PC-3 (cell line): ENCODE measurements around the gene C1QTNF3. TPM values are rescaled to one million over a fixed set of nuclear protein-coding genes. Genes with fewer than 3 reads are reported as not detected.

Source experiments
- ATAC-seq: fragments of 200-7000 bp; cut with Tn5 transposase; 2 replicates; pipeline ENCODE4 v1.9.1; 2020; ENCODE audit warnings: mild to moderate bottlenecking, moderate library complexity
- BruUV-seq: library from RNA; stranded (reverse); fragments of 400-500 nt; replicated peaks from 2 replicates; lab custom pipeline; 2021; lab: Mats Ljungman, UMichigan
- CTCF ChIA-PET: fragments of 300-600 bp; sonication (Branson Sonifier 250); formaldehyde crosslinking; loops from one replicate; lab custom pipeline; 2022; ENCODE audit warnings: antibody characterized with exemption; lab: Charles Lee
- POLR2A ChIA-PET: fragments of 300-600 bp; sonication (Branson Sonifier 250); formaldehyde crosslinking; loops from one replicate; lab custom pipeline; 2022; ENCODE audit warnings: antibody characterized with exemption; ENCODE audit not compliant: unreplicated experiment; lab: Charles Lee
- DNase-seq: peaks from one replicate; pipeline ENCODE4 v3.0.0-alpha.2; 2015
- H2AFZ ChIP-seq: fragments of 300-600 bp; sonication (generic); 2 replicates; pipeline ENCODE4 v1.6.0; 2016; ENCODE audit warnings: antibody characterized with exemption, low read length
- H3F3A ChIP-seq: fragments of 300-600 bp; sonication (generic); one replicate; pipeline ENCODE4 v1.6.0; 2017; ENCODE audit warnings: antibody characterized with exemption, low read length, control low read depth, mild to moderate bottlenecking; ENCODE audit not compliant: unreplicated experiment
- H3K27ac ChIP-seq: fragments of 300-600 bp; sonication (generic); 2 replicates; pipeline ENCODE4 v1.5.1; 2016; ENCODE audit warnings: mild to moderate bottlenecking, low read length
- H3K27me3 ChIP-seq: fragments of 300-600 bp; sonication (generic); 2 replicates; pipeline ENCODE4 v1.6.1; 2016; ENCODE audit warnings: low read length, mixed read lengths
- H3K36me3 ChIP-seq: fragments of 300-600 bp; sonication (generic); 2 replicates; pipeline ENCODE4 v1.6.1; 2016; ENCODE audit warnings: low read depth, mixed run types, low read length, mixed read lengths
- H3K4me1 ChIP-seq: fragments of 300-600 bp; sonication (generic); 2 replicates; pipeline ENCODE4 v1.5.1; 2016; ENCODE audit warnings: low read length; ENCODE audit not compliant: insufficient read depth
- H3K4me2 ChIP-seq: fragments of 300-600 bp; sonication (generic); 2 replicates; pipeline ENCODE4 v1.6.0; 2016; ENCODE audit warnings: low read length
- H3K4me3 ChIP-seq: fragments of 300-600 bp; sonication (generic); 2 replicates; pipeline ENCODE4 v1.5.1; 2016; ENCODE audit warnings: mild to moderate bottlenecking, low read length, mixed read lengths
- H3K79me2 ChIP-seq: fragments of 300-600 bp; sonication (generic); 2 replicates; pipeline ENCODE4 v1.6.1; 2017; ENCODE audit warnings: low read length, mixed read lengths
- H3K9ac ChIP-seq: fragments of 300-600 bp; sonication (generic); 2 replicates; pipeline ENCODE4 v1.6.0; 2016; ENCODE audit warnings: mild to moderate bottlenecking, low read length
- H3K9me2 ChIP-seq: fragments of 300-600 bp; sonication (generic); replicated peaks from 2 replicates; pipeline ENCODE4 v1.6.1; 2016; ENCODE audit warnings: mixed run types, low read length, mixed read lengths
- H3K9me3 ChIP-seq: fragments of 300-600 bp; sonication (generic); 2 replicates; pipeline ENCODE4 v1.6.1; 2016; ENCODE audit warnings: low read length, mixed read lengths
- H4K20me1 ChIP-seq: fragments of 300-600 bp; sonication (generic); 2 replicates; pipeline ENCODE4 v1.6.1; 2016; ENCODE audit warnings: low read length, mixed read lengths
- EZH2 ChIP-seq: fragments of 300-600 bp; sonication (generic); IDR thresholded peaks from one replicate; pipeline ENCODE4 v1.6.1; 2017; ENCODE audit warnings: antibody characterized with exemption, mild to moderate bottlenecking, low read length; ENCODE audit not compliant: unreplicated experiment
- EZH2phosphoT487 ChIP-seq: fragments of 300-600 bp; sonication (generic); IDR thresholded peaks from 2 replicates; pipeline ENCODE4 v1.6.1; 2018; ENCODE audit warnings: mild to moderate bottlenecking, antibody characterized with exemption, low read length, borderline replicate concordance
- intact Hi-C: fragments of 100-400 bp; cut with micrococcal nuclease; formaldehyde crosslinking; loops from 2 replicates; pipeline ENCODE4 v1.9.0; 2023
- total RNA-seq: library from RNA; depleted of rRNA; stranded (reverse); fragments of >200 nt; gene quantifications from 2 replicates; pipeline ENCODE4 v1.2.3, GENCODE V29; 2014
- TF ChIP-seq, protein P1 (sequence below): fragments of 300-600 bp; sonication (generic); conservative IDR thresholded peaks from 2 replicates; pipeline ENCODE4 v1.5.1; 2017; ENCODE audit warnings: antibody characterized with exemption, low read depth, mild to moderate bottlenecking, low read length

Gene C1QTNF3
- total RNA-seq, 1 experiment from 2014 or later = 1.1 TPM

DNA sequence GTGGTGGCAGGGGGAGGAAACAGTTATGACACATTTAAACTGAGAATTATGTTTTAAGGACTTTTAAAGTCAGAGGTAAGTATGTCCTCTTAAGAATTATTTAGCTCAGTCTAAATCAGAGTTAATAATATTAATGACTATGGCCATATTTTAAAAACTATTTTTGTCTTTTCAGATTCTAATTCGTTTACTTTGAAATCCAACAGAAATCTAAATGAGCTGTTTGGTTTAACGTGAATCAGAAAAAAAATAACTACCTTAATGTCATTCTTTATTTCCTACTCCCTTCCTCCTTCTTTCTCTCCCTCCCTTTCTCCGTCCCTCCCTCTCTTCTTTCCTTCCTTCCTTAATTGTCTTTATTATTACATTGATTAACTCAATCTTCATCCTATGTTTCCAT, 14.7 kb downstream of the C1QTNF3 start:
- no peak overlapping the region for H3K4me2 ChIP-seq
- ATAC-seq = no peak
- DNase-seq = no peak
- no peaks in the 10 kb centered on the region for H3F3A ChIP-seq
- H3K4me3 ChIP-seq = no peak overlapping the region
- H3K9me2 ChIP-seq = no peaks in the 10 kb centered on the region
- no peak overlapping the region for H3K27ac ChIP-seq
- no TSS peak for BruUV-seq
- ChIA-PET POLR2A (no interaction called here), CTCF (no interaction called here)
- H3K9me3 ChIP-seq = no peaks in the 10 kb centered on the region
- H3K27me3 ChIP-seq = no peaks in the 10 kb centered on the region
- intact Hi-C loops = no loop called here
- H3K9ac ChIP-seq = no peak overlapping the region
- no peak overlapping the region for H2AFZ ChIP-seq
- H4K20me1 ChIP-seq = no peaks in the 10 kb centered on the region
- no peaks in the 10 kb centered on the region for H3K36me3 ChIP-seq
- H3K79me2 ChIP-seq = no peaks in the 10 kb centered on the region
- no peaks in the 10 kb centered on the region for H3K4me1 ChIP-seq
- TF ChIP-seq EZH2phosphoT487 (no peak), EZH2 (no peak)
- TF ChIP-seq, protein P1, sequence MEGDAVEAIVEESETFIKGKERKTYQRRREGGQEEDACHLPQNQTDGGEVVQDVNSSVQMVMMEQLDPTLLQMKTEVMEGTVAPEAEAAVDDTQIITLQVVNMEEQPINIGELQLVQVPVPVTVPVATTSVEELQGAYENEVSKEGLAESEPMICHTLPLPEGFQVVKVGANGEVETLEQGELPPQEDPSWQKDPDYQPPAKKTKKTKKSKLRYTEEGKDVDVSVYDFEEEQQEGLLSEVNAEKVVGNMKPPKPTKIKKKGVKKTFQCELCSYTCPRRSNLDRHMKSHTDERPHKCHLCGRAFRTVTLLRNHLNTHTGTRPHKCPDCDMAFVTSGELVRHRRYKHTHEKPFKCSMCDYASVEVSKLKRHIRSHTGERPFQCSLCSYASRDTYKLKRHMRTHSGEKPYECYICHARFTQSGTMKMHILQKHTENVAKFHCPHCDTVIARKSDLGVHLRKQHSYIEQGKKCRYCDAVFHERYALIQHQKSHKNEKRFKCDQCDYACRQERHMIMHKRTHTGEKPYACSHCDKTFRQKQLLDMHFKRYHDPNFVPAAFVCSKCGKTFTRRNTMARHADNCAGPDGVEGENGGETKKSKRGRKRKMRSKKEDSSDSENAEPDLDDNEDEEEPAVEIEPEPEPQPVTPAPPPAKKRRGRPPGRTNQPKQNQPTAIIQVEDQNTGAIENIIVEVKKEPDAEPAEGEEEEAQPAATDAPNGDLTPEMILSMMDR = no peak

DNA sequence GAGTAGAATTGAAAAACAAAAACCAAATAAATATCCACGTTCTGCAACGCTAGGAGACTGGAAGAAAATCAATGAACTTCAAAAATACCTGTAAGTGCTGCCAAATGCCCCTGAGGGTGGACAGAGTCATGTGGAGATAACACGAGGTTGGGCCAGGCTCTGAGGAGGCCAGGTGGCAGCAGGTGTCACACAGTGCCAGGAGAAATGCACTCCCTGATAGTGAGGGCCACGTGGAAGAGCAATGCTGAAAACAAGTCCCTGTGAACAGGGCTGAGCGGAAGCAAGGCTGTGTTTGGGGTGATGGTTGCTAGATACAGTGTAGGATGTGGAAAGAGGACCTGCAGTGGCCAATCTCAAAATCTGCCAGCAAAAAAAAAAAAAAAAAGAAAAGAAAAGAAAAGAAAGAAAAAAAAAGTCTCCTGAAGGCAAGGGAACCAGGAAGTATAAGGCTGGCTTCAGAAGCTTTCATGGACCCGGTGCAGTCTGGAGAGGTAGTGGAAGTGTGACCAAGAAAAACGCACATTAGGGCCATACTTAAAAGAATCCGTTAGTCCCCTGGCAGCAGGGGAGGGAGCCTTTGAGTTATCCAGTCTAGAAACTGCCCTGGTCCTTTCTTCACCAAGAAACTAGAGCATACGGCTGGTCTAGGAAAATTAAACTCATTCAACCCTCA, 16.8 kb downstream of the C1QTNF3 start:
- Histone ChIP-seq H3K36me3 (no peaks in the 10 kb centered on the region), H3K9me2 (no peaks in the 10 kb centered on the region), H3K9me3 (no peaks in the 10 kb centered on the region), H2AFZ (no peak overlapping the region), H3K9ac (no peak overlapping the region), H3F3A (peaks cover 3% of the 10 kb centered on the region), H3K4me1 (peaks cover 14% of the 10 kb centered on the region), H3K27ac (no peak overlapping the region), H3K27me3 (no peaks in the 10 kb centered on the region), H3K79me2 (no peaks in the 10 kb centered on the region), H3K4me2 (no peak overlapping the region), H3K4me3 (no peak overlapping the region), H4K20me1 (no peaks in the 10 kb centered on the region)
- TF ChIP-seq, protein P1 = no peak
- TF ChIP-seq EZH2phosphoT487 (no peak), EZH2 (no peak)
- ChIA-PET POLR2A (no interaction called here), CTCF (no interaction called here)
- no TSS peak for BruUV-seq
- DNase-seq = no peak
- ATAC-seq = no peak
- intact Hi-C loops = no loop called here

DNA sequence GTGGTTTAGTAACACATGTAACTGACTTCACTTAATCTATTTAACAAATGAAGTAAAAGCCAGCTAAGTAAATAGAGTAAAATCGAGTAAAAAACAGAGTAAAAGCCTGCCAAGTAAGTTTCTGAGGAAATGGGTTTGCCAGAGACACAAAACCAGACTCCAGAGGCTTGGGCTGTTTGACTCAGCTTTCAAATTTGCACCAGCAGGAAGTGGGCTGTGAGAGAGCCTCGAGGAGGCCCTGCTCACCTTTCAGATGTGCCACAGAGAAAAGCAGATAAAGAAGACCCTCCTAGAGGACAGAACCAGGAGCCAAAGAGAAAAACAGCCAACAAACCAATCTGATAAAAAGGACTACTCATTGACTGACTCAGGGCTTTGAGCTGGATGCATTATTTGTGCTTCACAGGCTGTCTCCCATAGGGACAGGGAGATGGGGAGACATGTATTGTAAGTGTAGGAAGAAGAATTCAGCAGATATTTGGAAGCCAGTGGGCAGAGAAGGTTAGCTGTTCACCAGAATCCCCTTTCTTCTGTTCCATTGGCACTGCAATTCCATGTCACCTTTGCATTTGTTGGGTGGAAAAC, 20.8 kb downstream of the C1QTNF3 start:
- intact Hi-C loops = no loop called here
- no peak for TF ChIP-seq EZH2phosphoT487
- TF ChIP-seq EZH2 = no peak
- TF ChIP-seq, protein P1 = no peak
- CTCF ChIA-PET = no interaction called here
- H3K9me3 ChIP-seq = no peaks in the 10 kb centered on the region
- H3K27ac ChIP-seq = peak overlapping the region; percentile 61
- no peaks in the 10 kb centered on the region for H3K9me2 ChIP-seq
- H4K20me1 ChIP-seq = no peaks in the 10 kb centered on the region
- DNase-seq (peak; percentile 59), ATAC-seq (peak; percentile 89)
- POLR2A ChIA-PET = interaction anchor here (0.6 kb wide), 1 partner anchor 13 kb away, joined by 3 read pairs; no protein-coding TSS in a partner anchor
- no peaks in the 10 kb centered on the region for H3K79me2 ChIP-seq
- peak overlapping the region; percentile 13; the same call in 1 of the 2 replicates for H3K9ac ChIP-seq
- H3K4me1 ChIP-seq = peaks cover 19% of the 10 kb centered on the region
- no TSS peak for BruUV-seq
- H2AFZ ChIP-seq = peak overlapping the region; percentile 42
- H3K4me2 ChIP-seq = peak overlapping the region; percentile 52
- H3K27me3 ChIP-seq = no peaks in the 10 kb centered on the region
- no peaks in the 10 kb centered on the region for H3K36me3 ChIP-seq
- peaks cover 3% of the 10 kb centered on the region for H3F3A ChIP-seq
- H3K4me3 ChIP-seq = no peak overlapping the region
